ENCODE results near the gene ATF7. TPM values are rescaled to one million over a fixed set of nuclear protein-coding genes. Genes with fewer than 3 reads are reported as not detected.

Gene ATF7
- total RNA-seq, 1 experiment from 2014 or later: 26.9 TPM

- peaks cover 9% of the 10 kb centered on the region for H3K36me3 ChIP-seq (ENCODE audit: control insufficient read depth, insufficient read depth, low read length)
- H3K4me1 ChIP-seq: no peaks in the 10 kb centered on the region; the same call in 1 of the 2 replicates
- Mint-ChIP-seq H3K4me1 (ENCODE audit: low read depth, unreplicated experiment) (no peaks in the 10 kb centered on the region), H3K4me3 (ENCODE audit: unreplicated experiment) (no peak overlapping the region), H3K27ac (ENCODE audit: unreplicated experiment) (peak overlapping the region; percentile 72), H3K9me3 (ENCODE audit: unreplicated experiment) (no peaks in the 10 kb centered on the region), H3K36me3 (ENCODE audit: insufficient read depth, unreplicated experiment) (peaks cover 82% of the 10 kb centered on the region), H3K27me3 (ENCODE audit: insufficient read depth, unreplicated experiment) (no peaks in the 10 kb centered on the region)
- POLR2A ChIA-PET: interaction anchor here (0.6 kb wide), 1 partner anchor 211 kb away, joined by 3 read pairs; no protein-coding TSS in a partner anchor
- intact Hi-C loops (cut with micrococcal nuclease; ENCODE audit: unreplicated experiment): no loop called here
- H3K4me3 ChIP-seq (ENCODE audit: low read depth, low read length): no peak overlapping the region
- TF ChIP-seq CTCF (IDR thresholded peaks at IDR 0.05; ENCODE audit: insufficient read depth in 1 of 2, low read depth in 1 of 2, low read length in 1 of 2, severe bottlenecking in 1 of 2, unreplicated experiment in 1 of 2): no peak
- peak in 1 of 2 experiments; percentile 17 for DNase-seq
- H3K27me3 ChIP-seq (replicated peaks; ENCODE audit: control insufficient read depth, insufficient read depth, low read length): no peaks in the 10 kb centered on the region
- no TSS peak for BruUV-seq (replicated peaks)
- no peaks in the 10 kb centered on the region for H3K9me3 ChIP-seq
- CTCF ChIA-PET: no interaction called here
Measured at GRCh38 chr12:53485955-53486735, 140.0 kb downstream of the ATF7 start.

GRCh38 chr12:53484686-53485575, 141.3 kb downstream of the ATF7 start:
- no TSS peak for BruUV-seq (replicated peaks)
- Histone ChIP-seq H3K4me1 (no peaks in the 10 kb centered on the region; the same call in 1 of the 2 replicates), H3K9me3 (no peaks in the 10 kb centered on the region), H3K36me3 (ENCODE audit: control insufficient read depth, insufficient read depth, low read length) (peaks cover 9% of the 10 kb centered on the region), H3K4me3 (ENCODE audit: low read depth, low read length) (no peak overlapping the region), H3K27me3 (replicated peaks; ENCODE audit: control insufficient read depth, insufficient read depth, low read length) (no peaks in the 10 kb centered on the region)
- ChIA-PET CTCF (no interaction called here), POLR2A (no interaction called here)
- Mint-ChIP-seq H3K4me1 (ENCODE audit: low read depth, unreplicated experiment) (no peaks in the 10 kb centered on the region), H3K27me3 (ENCODE audit: insufficient read depth, unreplicated experiment) (no peaks in the 10 kb centered on the region), H3K36me3 (ENCODE audit: insufficient read depth, unreplicated experiment) (peaks cover 86% of the 10 kb centered on the region), H3K4me3 (ENCODE audit: unreplicated experiment) (no peak overlapping the region), H3K9me3 (ENCODE audit: unreplicated experiment) (no peaks in the 10 kb centered on the region), H3K27ac (ENCODE audit: unreplicated experiment) (peak overlapping the region; percentile 1)
- TF ChIP-seq CTCF (IDR thresholded peaks at IDR 0.05; ENCODE audit: insufficient read depth in 1 of 2, low read depth in 1 of 2, low read length in 1 of 2, severe bottlenecking in 1 of 2, unreplicated experiment in 1 of 2): no peak
- DNase-seq: no peak
- intact Hi-C loops (cut with micrococcal nuclease; ENCODE audit: unreplicated experiment): no loop called here

GRCh38 chr12:53483979-53484377, 142.2 kb downstream of the ATF7 start:
- BruUV-seq (replicated peaks): no TSS peak
- H3K4me3 Mint-ChIP-seq (ENCODE audit: unreplicated experiment): peak overlapping the region; percentile 51
- POLR2A ChIA-PET: no interaction called here
- peaks cover 88% of the 10 kb centered on the region for H3K36me3 Mint-ChIP-seq (ENCODE audit: insufficient read depth, unreplicated experiment)
- no peaks in the 10 kb centered on the region for H3K4me1 Mint-ChIP-seq (ENCODE audit: low read depth, unreplicated experiment)
- Histone ChIP-seq H3K36me3 (ENCODE audit: control insufficient read depth, insufficient read depth, low read length) (peaks cover 9% of the 10 kb centered on the region), H3K4me1 (no peaks in the 10 kb centered on the region), H3K9me3 (no peaks in the 10 kb centered on the region), H3K27me3 (replicated peaks; ENCODE audit: control insufficient read depth, insufficient read depth, low read length) (no peaks in the 10 kb centered on the region), H3K4me3 (ENCODE audit: low read depth, low read length) (no peak overlapping the region)
- H3K9me3 Mint-ChIP-seq (ENCODE audit: unreplicated experiment): no peaks in the 10 kb centered on the region
- DNase-seq: no peak
- CTCF ChIA-PET: no interaction called here
- intact Hi-C loops (cut with micrococcal nuclease; ENCODE audit: unreplicated experiment): no loop called here
- no peak for TF ChIP-seq CTCF (IDR thresholded peaks at IDR 0.05; ENCODE audit: insufficient read depth in 1 of 2, low read depth in 1 of 2, low read length in 1 of 2, severe bottlenecking in 1 of 2, unreplicated experiment in 1 of 2)
- H3K27me3 Mint-ChIP-seq (ENCODE audit: insufficient read depth, unreplicated experiment): no peaks in the 10 kb centered on the region
- H3K27ac Mint-ChIP-seq (ENCODE audit: unreplicated experiment): peak overlapping the region; percentile 1
